Stimulated activated effector memory CD8-positive, alpha-beta T cell treated with anti-CD3 and anti-CD28 coated beads, Interleukin-12 subunit alpha, Interleukin-12 subunit beta, amount 100 ng/mL, for 72 hours (primary cell): ENCODE measurements around the gene LEKR1.
A peak's percentile ranks its signal among the peaks of the same experiment; 100 is the strongest.
"Not testable (repeated sequence)": the region's sequence is repeated elsewhere in the genome, so short reads cannot be mapped to it uniquely, and the experiment has no call there.

Source experiments
- ATAC-seq: fragments of 150-1000 bp; cut with Tn5 transposase; 2 replicates; pipeline ENCODE4 v1.10.0; 2021
- DNase-seq, 2 donors: peaks; one replicate each; pipeline ENCODE4 v3.0.0; 2021 to 2022; ENCODE audit warnings: low spot score in 2 of 2
- H3K27ac Mint-ChIP-seq: one replicate; pipeline ENCODE4 v1.8.0; 2022; ENCODE audit warnings: mild to moderate bottlenecking, mixed read lengths
- H3K36me3 Mint-ChIP-seq: one replicate; pipeline ENCODE4 v1.8.0; 2022; ENCODE audit warnings: mild to moderate bottlenecking, mixed read lengths
- H3K4me1 Mint-ChIP-seq: one replicate; pipeline ENCODE4 v1.8.0; 2022; ENCODE audit warnings: mixed read lengths
- H3K4me3 Mint-ChIP-seq: one replicate; pipeline ENCODE4 v1.8.0; 2022; ENCODE audit warnings: mild to moderate bottlenecking, mixed read lengths
- H3K9me3 Mint-ChIP-seq: one replicate; pipeline ENCODE4 v1.8.0; 2022; ENCODE audit warnings: mixed read lengths

LEKR1 gene

GRCh38 chr3:156941311-156941710 is 115.2 kb downstream of the LEKR1 start:
- Mint-ChIP-seq H3K36me3 (no peaks in the 10 kb centered on the region), H3K4me3 (no peak overlapping the region)
- ATAC-seq = no peak

GRCh38 chr3:156948402-156949210 is 122.5 kb downstream of the LEKR1 start:
- Mint-ChIP-seq H3K27ac (no peak overlapping the region), H3K4me1 (no peaks in the 10 kb centered on the region), H3K4me3 (no peak overlapping the region), H3K36me3 (no peaks in the 10 kb centered on the region), H3K9me3 (no peaks in the 10 kb centered on the region)
- no peak for DNase-seq
- ATAC-seq = no peak

More at GRCh38 chr3:156941311-156941710, 115.2 kb downstream of the LEKR1 start:
- H3K4me1 Mint-ChIP-seq = no peaks in the 10 kb centered on the region
- no peak overlapping the region for H3K27ac Mint-ChIP-seq
- H3K9me3 Mint-ChIP-seq = no peaks in the 10 kb centered on the region
- DNase-seq = no peak

GRCh38 chr3:156952011-156952410 is 125.9 kb downstream of the LEKR1 start:
- H3K4me1 Mint-ChIP-seq = no peaks in the 10 kb centered on the region
- DNase-seq (no peak), ATAC-seq (no peak)
- H3K4me3 Mint-ChIP-seq = no peak overlapping the region
- H3K9me3 Mint-ChIP-seq = no peaks in the 10 kb centered on the region
- H3K27ac Mint-ChIP-seq = no peak overlapping the region
- H3K36me3 Mint-ChIP-seq = no peaks in the 10 kb centered on the region

GRCh38 chr3:156957715-156958114 is 131.6 kb downstream of the LEKR1 start:
- Mint-ChIP-seq H3K36me3 (no peaks in the 10 kb centered on the region), H3K4me1 (no peaks in the 10 kb centered on the region), H3K27ac (no peak overlapping the region), H3K9me3 (no peaks in the 10 kb centered on the region), H3K4me3 (no peak overlapping the region)
- ATAC-seq (peak; percentile 78), DNase-seq (no peak)

DNA sequence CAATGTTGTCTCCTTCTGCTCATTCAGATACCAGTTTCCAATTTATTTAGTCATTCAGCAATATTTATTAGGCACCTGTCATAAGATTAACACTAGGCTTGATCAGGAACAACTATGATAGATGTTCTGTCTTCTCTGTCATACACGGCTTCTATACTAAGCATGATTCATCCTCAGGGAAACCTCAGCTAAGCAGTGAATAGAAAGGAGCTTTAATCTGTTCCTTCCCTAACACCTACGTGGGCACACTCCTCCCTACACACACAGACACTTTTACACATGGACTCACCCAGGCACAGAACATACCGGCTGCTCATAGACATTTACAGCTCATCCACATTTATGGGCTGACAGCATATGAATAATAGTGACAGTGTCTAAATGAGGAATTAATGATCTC is 136.9 kb downstream of the LEKR1 start:
- no peaks in the 10 kb centered on the region for H3K9me3 Mint-ChIP-seq
- no peak overlapping the region for H3K4me3 Mint-ChIP-seq
- DNase-seq (no peak), ATAC-seq (no peak)
- H3K27ac Mint-ChIP-seq = no peak overlapping the region
- H3K4me1 Mint-ChIP-seq = no peaks in the 10 kb centered on the region
- no peaks in the 10 kb centered on the region for H3K36me3 Mint-ChIP-seq

DNA sequence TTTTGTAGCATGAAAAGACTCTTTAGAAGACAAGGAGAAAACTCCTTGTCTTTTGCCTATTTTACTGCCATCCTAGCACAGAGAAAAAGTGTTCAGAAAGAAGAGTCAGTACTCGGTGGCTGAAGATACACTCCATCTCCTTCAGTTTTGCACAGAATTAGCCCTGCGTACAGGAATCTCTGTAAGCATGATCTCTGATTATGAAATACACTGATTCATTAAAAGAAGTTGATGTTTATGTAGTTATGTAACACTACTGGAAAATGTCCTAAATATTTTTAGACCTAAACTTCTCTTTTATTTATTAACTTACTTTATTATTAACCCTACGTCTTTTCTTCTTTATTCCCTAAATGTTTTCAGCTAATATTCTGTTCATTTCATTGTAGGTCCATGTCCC is 138.4 kb downstream of the LEKR1 start:
- no peak overlapping the region for H3K4me3 Mint-ChIP-seq
- no peaks in the 10 kb centered on the region for H3K36me3 Mint-ChIP-seq
- H3K9me3 Mint-ChIP-seq = no peaks in the 10 kb centered on the region
- ATAC-seq (no peak), DNase-seq (no peak)
- no peaks in the 10 kb centered on the region for H3K4me1 Mint-ChIP-seq
- H3K27ac Mint-ChIP-seq = no peak overlapping the region

DNA sequence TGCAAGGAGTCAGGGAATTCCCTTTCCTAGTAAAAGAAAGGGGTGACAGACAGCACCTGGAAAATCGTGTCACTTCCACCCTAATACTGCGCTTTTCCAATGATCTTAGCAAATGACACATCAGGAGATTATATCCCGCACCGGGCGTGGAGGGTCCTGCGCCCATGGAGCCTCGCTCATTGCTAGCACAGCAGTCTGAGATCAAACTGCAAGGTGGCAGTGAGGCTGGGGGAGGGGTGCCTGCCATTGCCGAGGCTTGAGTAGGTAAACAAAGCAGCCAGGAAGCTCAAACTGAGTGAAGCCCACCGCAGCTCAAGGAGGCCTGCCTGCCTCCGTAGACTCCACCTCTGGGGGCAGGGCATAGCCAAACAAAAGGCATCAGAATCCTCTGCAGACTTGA is 140.2 kb downstream of the LEKR1 start:
- ATAC-seq, H3K9me3 Mint-ChIP-seq, H3K4me1 Mint-ChIP-seq, H3K36me3 Mint-ChIP-seq, H3K27ac Mint-ChIP-seq, DNase-seq, H3K4me3 Mint-ChIP-seq: not testable (repeated sequence)

DNA sequence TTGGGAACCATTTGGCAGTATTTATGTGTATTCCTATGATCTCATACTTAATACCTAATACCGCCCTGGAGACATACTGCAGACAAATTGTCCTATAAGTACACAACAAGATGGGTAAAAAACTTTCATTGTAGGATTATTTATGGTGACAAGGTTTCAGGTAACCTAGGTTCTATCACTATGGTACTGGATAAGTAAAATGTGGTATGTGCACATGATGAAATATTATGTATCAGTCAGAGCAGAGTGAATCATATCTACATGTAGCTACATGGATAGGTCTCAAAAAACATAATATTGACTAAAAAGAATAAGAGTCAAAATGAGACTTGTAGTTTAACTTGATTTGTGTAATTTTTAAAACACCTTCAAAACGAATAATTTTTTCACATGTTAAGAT is 147.8 kb downstream of the LEKR1 start:
- DNase-seq = no peak
- no peaks in the 10 kb centered on the region for H3K36me3 Mint-ChIP-seq
- H3K4me1 Mint-ChIP-seq = peaks cover 18% of the 10 kb centered on the region
- H3K9me3 Mint-ChIP-seq = no peaks in the 10 kb centered on the region
- ATAC-seq = peak; percentile 65
- H3K4me3 Mint-ChIP-seq = no peak overlapping the region
- H3K27ac Mint-ChIP-seq = no peak overlapping the region

DNA sequence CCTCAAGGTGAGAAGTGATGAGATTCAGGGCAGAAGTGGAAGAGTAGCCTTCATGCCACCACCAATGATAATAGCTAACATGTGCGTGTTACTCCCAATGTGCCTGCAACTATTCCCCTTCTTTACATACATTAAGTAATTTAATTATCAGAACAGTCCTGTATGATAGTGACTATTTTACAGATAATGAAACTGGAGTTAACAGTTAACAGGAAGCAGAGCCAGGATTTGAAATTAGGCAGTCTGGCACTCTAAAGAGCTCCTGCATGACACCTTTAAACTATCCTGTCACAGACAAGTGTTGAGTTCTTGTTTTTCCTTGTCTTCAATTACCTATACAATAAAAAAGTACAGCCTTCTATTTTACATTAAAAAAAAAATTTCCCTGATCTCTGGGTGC is 148.8 kb downstream of the LEKR1 start:
- no peaks in the 10 kb centered on the region for H3K9me3 Mint-ChIP-seq
- H3K36me3 Mint-ChIP-seq = no peaks in the 10 kb centered on the region
- peaks cover 21% of the 10 kb centered on the region for H3K4me1 Mint-ChIP-seq
- no peak overlapping the region for H3K27ac Mint-ChIP-seq
- no peak overlapping the region for H3K4me3 Mint-ChIP-seq
- ATAC-seq (no peak), DNase-seq (no peak)

GRCh38 chr3:156975721-156976120 is 149.6 kb downstream of the LEKR1 start:
- Mint-ChIP-seq H3K4me1 (peaks cover 21% of the 10 kb centered on the region), H3K27ac (no peak overlapping the region), H3K36me3 (no peaks in the 10 kb centered on the region), H3K9me3 (no peaks in the 10 kb centered on the region), H3K4me3 (no peak overlapping the region)
- ATAC-seq = no peak
- DNase-seq = no peak

DNA sequence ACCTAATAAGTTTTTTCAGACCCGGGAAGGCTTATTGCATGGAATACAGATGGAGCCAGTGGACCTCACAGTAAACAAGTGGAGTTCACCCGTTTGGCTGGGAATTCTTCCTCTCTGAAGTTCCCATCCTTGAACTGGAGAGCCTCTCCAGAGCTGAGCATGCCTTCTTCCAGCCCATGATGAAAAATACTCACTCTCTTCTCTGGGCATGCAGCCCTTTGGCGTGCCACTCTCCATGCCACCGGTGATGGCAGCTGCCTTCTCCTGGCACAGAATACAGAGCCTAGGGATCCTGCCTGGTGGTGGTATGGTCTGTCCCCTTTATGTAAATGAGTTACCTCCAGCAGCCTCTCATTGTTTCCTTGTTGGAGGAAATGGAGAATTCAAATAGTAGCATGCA is 150.8 kb downstream of the LEKR1 start:
- H3K4me1 Mint-ChIP-seq = peaks cover 21% of the 10 kb centered on the region
- no peaks in the 10 kb centered on the region for H3K9me3 Mint-ChIP-seq
- H3K27ac Mint-ChIP-seq = no peak overlapping the region
- ATAC-seq (no peak), DNase-seq (no peak)
- H3K36me3 Mint-ChIP-seq = no peaks in the 10 kb centered on the region
- no peak overlapping the region for H3K4me3 Mint-ChIP-seq

DNA sequence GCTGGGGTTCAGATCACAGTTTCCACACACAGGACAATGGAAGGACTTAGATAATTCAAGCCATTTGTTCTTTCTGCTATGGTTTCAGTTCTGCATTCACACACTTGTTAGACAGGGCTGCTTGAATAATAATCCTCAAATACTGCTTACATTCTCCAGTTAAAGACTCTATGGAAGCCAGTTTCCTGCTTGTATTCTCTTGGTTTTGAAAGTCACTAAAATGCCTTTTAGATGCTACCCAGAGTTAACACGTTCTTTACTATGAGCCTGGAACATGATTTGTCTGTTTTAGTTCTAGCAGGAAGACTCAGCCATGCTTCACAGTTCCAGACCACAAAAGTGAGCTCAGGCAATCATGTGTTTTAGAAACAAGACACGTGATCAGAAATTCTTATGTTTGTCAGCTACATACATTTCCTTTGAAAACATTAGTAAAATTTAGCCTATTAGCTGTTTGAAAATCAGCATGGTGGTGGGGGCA is 152.4 kb downstream of the LEKR1 start:
- peaks cover 17% of the 10 kb centered on the region for H3K4me1 Mint-ChIP-seq
- no peaks in the 10 kb centered on the region for H3K9me3 Mint-ChIP-seq
- DNase-seq (no peak), ATAC-seq (peak; percentile 65)
- peak overlapping the region; percentile 17 for H3K4me3 Mint-ChIP-seq
- peak overlapping the region; percentile 88 for H3K27ac Mint-ChIP-seq
- no peaks in the 10 kb centered on the region for H3K36me3 Mint-ChIP-seq

- H3K36me3 Mint-ChIP-seq = no peaks in the 10 kb centered on the region
- H3K27ac Mint-ChIP-seq = no peak overlapping the region
- no peaks in the 10 kb centered on the region for H3K9me3 Mint-ChIP-seq
- no peak overlapping the region for H3K4me3 Mint-ChIP-seq
- H3K4me1 Mint-ChIP-seq = peaks cover 17% of the 10 kb centered on the region
- ATAC-seq (no peak), DNase-seq (no peak)
These were observed 154.9 kb downstream of the LEKR1 start for GRCh38 chr3:156981005-156981404.

DNA sequence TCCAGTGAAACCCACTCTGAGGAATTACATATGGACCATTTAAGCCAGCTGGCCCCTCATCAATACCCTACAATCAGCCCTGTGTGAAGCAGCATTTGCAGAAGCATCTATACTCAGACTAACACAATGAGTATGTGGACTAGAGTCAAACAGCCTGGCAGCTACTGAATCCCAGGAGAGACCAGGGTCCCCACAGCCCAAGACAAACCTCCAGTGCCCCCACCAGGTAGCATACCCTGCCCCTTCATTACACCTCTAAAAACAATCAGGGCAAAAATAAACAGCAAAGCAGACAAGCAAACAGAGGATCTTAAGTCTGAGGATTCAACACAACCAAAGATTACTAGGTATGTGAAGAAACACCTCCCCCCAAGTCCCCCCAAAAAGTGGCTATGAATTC is 157.4 kb downstream of the LEKR1 start:
- H3K9me3 Mint-ChIP-seq = no peaks in the 10 kb centered on the region
- no peak overlapping the region for H3K27ac Mint-ChIP-seq
- peaks cover 8% of the 10 kb centered on the region for H3K4me1 Mint-ChIP-seq
- no peak overlapping the region for H3K4me3 Mint-ChIP-seq
- no peaks in the 10 kb centered on the region for H3K36me3 Mint-ChIP-seq
- ATAC-seq = no peak
- DNase-seq = no peak

GRCh38 chr3:156985711-156986110 is 159.6 kb downstream of the LEKR1 start:
- no peak for DNase-seq
- H3K9me3 Mint-ChIP-seq = no peaks in the 10 kb centered on the region
- no peaks in the 10 kb centered on the region for H3K4me1 Mint-ChIP-seq
- no peak overlapping the region for H3K27ac Mint-ChIP-seq
- H3K36me3 Mint-ChIP-seq = no peaks in the 10 kb centered on the region
- no peak overlapping the region for H3K4me3 Mint-ChIP-seq
- no peak for ATAC-seq

DNA sequence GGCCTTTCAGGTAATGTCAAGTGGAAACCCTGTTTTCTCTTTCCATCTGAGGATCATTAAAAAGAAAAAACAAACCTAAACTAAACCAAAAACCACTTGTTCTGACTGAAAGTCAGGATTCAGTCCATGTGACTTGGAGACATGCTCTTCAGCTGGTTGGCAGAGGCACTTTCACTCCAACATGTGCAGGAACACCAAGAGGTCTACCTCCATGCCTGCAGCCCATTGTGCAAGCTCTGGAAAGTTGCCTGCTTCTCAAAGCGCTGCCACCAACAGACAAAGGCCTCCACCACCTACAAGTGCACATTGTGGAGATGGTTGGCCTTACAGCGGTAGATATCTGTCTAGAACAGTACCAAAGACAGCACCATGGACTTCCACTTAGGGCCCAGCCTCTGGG is 161.8 kb downstream of the LEKR1 start:
- H3K4me1 Mint-ChIP-seq = no peaks in the 10 kb centered on the region
- H3K27ac Mint-ChIP-seq = no peak overlapping the region
- no peaks in the 10 kb centered on the region for H3K9me3 Mint-ChIP-seq
- no peak for DNase-seq
- H3K36me3 Mint-ChIP-seq = no peaks in the 10 kb centered on the region
- no peak for ATAC-seq
- H3K4me3 Mint-ChIP-seq = no peak overlapping the region
